ENCODE data around the gene BCAS2.

Gene BCAS2

GRCh38 chr1:114535401-114535800 lies 46.0 kb downstream of the BCAS2 start:
- Histone ChIP-seq H3K9me3 (ENCODE audit: control insufficient read depth, insufficient read depth, low read depth, low read length) (no peaks in the 10 kb centered on the region), H3K27me3 (ENCODE audit: control insufficient read depth, insufficient read depth, low read length) (no peaks in the 10 kb centered on the region), H3K27ac (ENCODE audit: low read depth, low read length) (no peak overlapping the region), H3K9ac (ENCODE audit: low read length) (no peak overlapping the region), H3K36me3 (ENCODE audit: control insufficient read depth, insufficient read depth, low read length) (no peaks in the 10 kb centered on the region), H3K4me1 (ENCODE audit: control insufficient read depth, insufficient read depth, low read length) (no peaks in the 10 kb centered on the region), H3K4me3 (ENCODE audit: low read depth, low read length) (no peak overlapping the region)

GRCh38 chr1:114531094-114531493 lies 50.3 kb downstream of the BCAS2 start:
- no peak overlapping the region for H3K27ac ChIP-seq (ENCODE audit: low read depth, low read length)
- no peaks in the 10 kb centered on the region for H3K9me3 ChIP-seq (ENCODE audit: control insufficient read depth, insufficient read depth, low read depth, low read length)
- H3K36me3 ChIP-seq (ENCODE audit: control insufficient read depth, insufficient read depth, low read length): no peaks in the 10 kb centered on the region
- no peak overlapping the region for H3K9ac ChIP-seq (ENCODE audit: low read length)
- no peaks in the 10 kb centered on the region for H3K27me3 ChIP-seq (ENCODE audit: control insufficient read depth, insufficient read depth, low read length)
- H3K4me3 ChIP-seq (ENCODE audit: low read depth, low read length): no peak overlapping the region
- H3K4me1 ChIP-seq (ENCODE audit: control insufficient read depth, insufficient read depth, low read length): no peaks in the 10 kb centered on the region

GRCh38 chr1:114530224-114530623 lies 51.2 kb downstream of the BCAS2 start:
- no peak overlapping the region for H3K9ac ChIP-seq (ENCODE audit: low read length)

DNA sequence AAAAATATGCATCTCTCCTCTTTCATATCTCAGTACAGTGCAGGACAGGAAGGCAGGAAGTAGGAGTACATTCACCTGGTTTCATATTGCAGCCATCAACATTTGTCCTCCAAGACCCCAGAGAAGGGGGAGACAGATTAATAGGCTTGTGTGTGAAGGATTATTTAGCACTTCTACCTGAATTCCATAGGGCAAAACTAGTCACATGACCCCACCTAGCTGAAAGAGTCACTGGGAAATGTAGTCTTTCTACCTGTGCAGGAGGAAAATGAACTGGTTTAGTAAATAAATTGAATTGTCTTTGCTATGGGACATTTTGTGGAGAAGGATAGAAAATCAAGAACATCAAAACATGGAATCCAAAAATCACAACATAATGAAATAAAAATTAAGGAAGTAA lies 56.5 kb downstream of the BCAS2 start:
- H3K9me3 ChIP-seq (ENCODE audit: control insufficient read depth, insufficient read depth, low read depth, low read length): no peaks in the 10 kb centered on the region

More at GRCh38 chr1:114530224-114530623, 51.2 kb downstream of the BCAS2 start:
- Histone ChIP-seq H3K4me3 (ENCODE audit: low read depth, low read length) (no peak overlapping the region), H3K4me1 (ENCODE audit: control insufficient read depth, insufficient read depth, low read length) (no peaks in the 10 kb centered on the region), H3K9me3 (ENCODE audit: control insufficient read depth, insufficient read depth, low read depth, low read length) (no peaks in the 10 kb centered on the region), H3K36me3 (ENCODE audit: control insufficient read depth, insufficient read depth, low read length) (no peaks in the 10 kb centered on the region), H3K27me3 (ENCODE audit: control insufficient read depth, insufficient read depth, low read length) (no peaks in the 10 kb centered on the region), H3K27ac (ENCODE audit: low read depth, low read length) (no peak overlapping the region)

DNA sequence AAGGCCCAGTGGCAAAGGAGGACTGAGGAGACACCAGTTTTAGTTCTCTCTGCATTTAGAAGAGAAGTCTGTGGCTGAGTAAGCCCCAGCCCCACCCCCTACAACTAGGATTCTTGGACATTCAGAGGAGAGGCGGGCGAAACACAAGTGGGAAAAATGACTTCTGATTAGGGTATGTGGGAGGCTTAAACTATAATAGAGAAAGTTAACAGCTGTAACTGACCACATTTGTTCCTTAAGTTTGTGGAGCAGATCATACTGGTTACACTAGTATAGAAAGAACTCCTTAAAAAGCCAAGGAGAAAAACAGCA lies 59.2 kb downstream of the BCAS2 start:
- no peak overlapping the region for H3K4me3 ChIP-seq (ENCODE audit: low read depth, low read length)
- H3K9ac ChIP-seq (ENCODE audit: low read length): no peak overlapping the region
- no peaks in the 10 kb centered on the region for H3K27me3 ChIP-seq (ENCODE audit: control insufficient read depth, insufficient read depth, low read length)
- no peaks in the 10 kb centered on the region for H3K9me3 ChIP-seq (ENCODE audit: control insufficient read depth, insufficient read depth, low read depth, low read length)
- H3K27ac ChIP-seq (ENCODE audit: low read depth, low read length): no peak overlapping the region
- H3K36me3 ChIP-seq (ENCODE audit: control insufficient read depth, insufficient read depth, low read length): no peaks in the 10 kb centered on the region
- H3K4me1 ChIP-seq (ENCODE audit: control insufficient read depth, insufficient read depth, low read length): no peaks in the 10 kb centered on the region

More for the DNA sequence above, 56.5 kb downstream of the BCAS2 start:
- Histone ChIP-seq H3K36me3 (ENCODE audit: control insufficient read depth, insufficient read depth, low read length) (no peaks in the 10 kb centered on the region), H3K9ac (ENCODE audit: low read length) (no peak overlapping the region), H3K27me3 (ENCODE audit: control insufficient read depth, insufficient read depth, low read length) (no peaks in the 10 kb centered on the region), H3K27ac (ENCODE audit: low read depth, low read length) (no peak overlapping the region), H3K4me1 (ENCODE audit: control insufficient read depth, insufficient read depth, low read length) (no peaks in the 10 kb centered on the region), H3K4me3 (ENCODE audit: low read depth, low read length) (no peak overlapping the region)

DNA sequence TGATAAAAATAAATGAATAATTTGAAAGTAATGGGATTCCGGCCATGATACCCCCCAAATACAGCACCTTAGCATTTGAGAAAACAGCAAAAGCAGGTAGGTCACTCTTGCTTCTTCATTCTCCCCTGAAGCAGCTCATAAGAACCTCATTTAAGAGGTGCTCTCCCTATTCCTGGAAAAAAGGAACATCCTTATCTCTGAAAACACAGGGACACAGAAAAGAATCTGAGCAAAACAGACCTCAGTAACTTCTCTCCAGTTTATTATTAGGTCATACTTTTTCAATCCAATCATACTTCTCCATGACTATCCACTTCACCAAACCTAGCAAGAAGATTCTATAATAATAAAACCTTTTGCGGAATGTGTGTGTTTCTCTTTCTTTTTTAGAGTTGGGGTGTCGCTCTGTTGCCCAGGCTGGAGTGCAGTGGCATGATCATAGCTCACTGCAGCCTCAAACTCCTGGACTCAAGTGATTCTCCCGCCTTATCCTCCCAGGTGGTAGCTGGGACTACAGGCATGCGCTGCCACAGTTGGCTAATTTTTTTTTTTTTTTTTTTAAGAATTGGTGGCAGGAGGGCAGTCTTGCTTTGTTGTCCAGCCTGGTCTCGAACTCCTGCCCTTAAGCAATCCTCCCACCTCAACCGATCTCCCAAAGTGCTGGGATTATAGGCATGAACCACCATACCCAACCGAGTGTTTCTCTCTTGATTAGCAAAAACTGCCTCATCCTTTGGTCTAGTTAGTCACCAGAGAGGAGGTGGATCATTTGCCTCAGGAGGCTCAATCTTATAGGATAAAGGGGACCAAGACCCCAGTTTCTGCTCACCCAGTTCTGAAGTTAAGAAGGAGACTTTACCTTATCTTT lies 59.8 kb downstream of the BCAS2 start:
- Histone ChIP-seq H3K4me3 (ENCODE audit: low read depth, low read length) (no peak overlapping the region), H3K36me3 (ENCODE audit: control insufficient read depth, insufficient read depth, low read length) (no peaks in the 10 kb centered on the region), H3K9ac (ENCODE audit: low read length) (no peak overlapping the region), H3K9me3 (ENCODE audit: control insufficient read depth, insufficient read depth, low read depth, low read length) (no peaks in the 10 kb centered on the region), H3K4me1 (ENCODE audit: control insufficient read depth, insufficient read depth, low read length) (no peaks in the 10 kb centered on the region), H3K27me3 (ENCODE audit: control insufficient read depth, insufficient read depth, low read length) (no peaks in the 10 kb centered on the region), H3K27ac (ENCODE audit: low read depth, low read length) (no peak overlapping the region)

Measured in HUES6 (cell line).